Stimulated activated CD8-positive, alpha-beta memory T cell treated with anti-CD3 and anti-CD28 coated beads, Interleukin-15, amount 100 ng/mL, for 4 hours (primary cell): ENCODE data around the gene OGFOD2.

ENCODE experiments used
- DNase-seq, 2 donors: peaks; one replicate each; pipeline ENCODE4 v3.0.0-alpha.2; 2020; ENCODE audit warnings: low read depth in 2 of 2

Gene OGFOD2

GRCh38 chr12:122951406-122951805 lies 23.6 kb upstream of the OGFOD2 start:
- no peak for DNase-seq

GRCh38 chr12:122951979-122952892 lies 22.8 kb upstream of the OGFOD2 start:
- peak; percentile 35 to 52 for DNase-seq

- no peak for DNase-seq
Measured at GRCh38 chr12:122955156-122955555, 19.9 kb upstream of the OGFOD2 start.

GRCh38 chr12:122956035-122956434 lies 19.0 kb upstream of the OGFOD2 start:
- DNase-seq: no peak

GRCh38 chr12:122958198-122958888 lies 16.7 kb upstream of the OGFOD2 start:
- DNase-seq: no peak

GRCh38 chr12:122959566-122960192 lies 15.4 kb upstream of the OGFOD2 start:
- no peak for DNase-seq

- no peak for DNase-seq
Measured at GRCh38 chr12:122960193-122960569, 14.9 kb upstream of the OGFOD2 start.

- no peak for DNase-seq
Measured at GRCh38 chr12:122961531-122962329, 13.3 kb upstream of the OGFOD2 start.

- no peak for DNase-seq
Measured at GRCh38 chr12:122963941-122964265, 11.1 kb upstream of the OGFOD2 start.

- DNase-seq: no peak
Measured at GRCh38 chr12:122964439-122965257, 10.4 kb upstream of the OGFOD2 start.

- DNase-seq: no peak
Measured at GRCh38 chr12:122965321-122965751, 9.7 kb upstream of the OGFOD2 start.

- DNase-seq: peak; percentile 83 to 86
Measured at GRCh38 chr12:122965851-122966742, 8.9 kb upstream of the OGFOD2 start, which contains the start of gene ABCB9. ABCB9 (minus strand) TSS chr12:122966463; CDS start chr12:122960235, 6,228 bp downstream.

- no peak for DNase-seq
Measured at GRCh38 chr12:122966743-122967550, 8.1 kb upstream of the OGFOD2 start.

GRCh38 chr12:122968104-122968503 lies 6.9 kb upstream of the OGFOD2 start:
- no peak for DNase-seq

GRCh38 chr12:122969676-122970075 lies 5.4 kb upstream of the OGFOD2 start:
- no peak for DNase-seq

GRCh38 chr12:122974274-122974891 lies 661 bp upstream of the OGFOD2 start:
- peak; percentile 96 to 98 for DNase-seq

- DNase-seq: no peak
Measured at GRCh38 chr12:122975790-122976647, 975 bp downstream of the OGFOD2 start.

GRCh38 chr12:122976648-122976975 lies 1.6 kb downstream of the OGFOD2 start:
- no peak for DNase-seq
